Measurements from ENCODE around the gene TMEM126A. TPM values are rescaled to one million over a fixed set of nuclear protein-coding genes. Genes with fewer than 3 reads are reported as not detected.

The TMEM126A gene
- total and polyA plus RNA-seq, 2 of the 13 experiments (the other 11 are each of a cell fraction or from before 2014, with no cell fraction given): 59.5 to 66.9 TPM

DNA sequence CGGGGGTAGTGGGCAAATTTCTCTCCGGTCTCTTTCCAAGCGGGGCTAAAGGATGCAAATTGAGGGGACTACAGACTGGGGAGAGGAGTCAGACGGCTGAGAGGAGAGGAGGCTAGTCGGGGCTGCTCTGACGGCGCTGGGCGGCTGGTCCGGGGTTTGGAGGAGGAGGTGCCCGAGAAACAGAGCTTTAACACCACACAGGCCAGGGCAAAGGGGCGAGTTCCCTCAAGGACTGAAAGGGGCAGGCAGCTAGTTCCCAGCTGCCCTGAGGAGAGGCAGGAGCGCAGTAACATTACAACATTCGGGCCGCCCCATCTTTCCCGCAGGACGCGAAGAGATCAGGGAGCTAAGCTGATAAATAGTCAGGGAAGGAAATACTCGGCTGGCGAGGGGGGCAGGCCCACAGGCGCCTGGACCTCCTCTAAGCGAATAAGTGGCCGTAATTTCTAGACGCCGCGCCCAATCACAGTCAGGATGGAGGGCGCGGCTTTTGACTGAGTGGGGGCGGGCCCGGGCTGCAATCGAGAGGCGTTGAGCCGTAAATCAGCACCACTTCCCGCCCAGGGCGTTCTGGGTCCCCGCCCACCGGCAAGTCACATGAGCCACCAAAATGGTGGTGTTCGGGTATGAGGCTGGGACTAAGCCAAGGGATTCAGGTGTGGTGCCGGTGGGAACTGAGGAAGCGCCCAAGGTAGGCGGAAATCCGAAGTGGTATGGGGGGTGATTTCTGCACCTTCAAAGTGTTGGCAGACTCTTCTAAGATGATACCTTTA, 19.6 kb upstream of the TMEM126A start, which contains the start of gene TMEM126B (continued):
- TF ChIP-seq PRDM4 (CRISPR knock-in tag; IDR thresholded peaks at IDR 0.05; ENCODE audit: borderline replicate concordance): no peak
- TF ChIP-seq ZNF567 (CRISPR knock-in tag; IDR thresholded peaks at IDR 0.05; ENCODE audit: borderline replicate concordance): no peak
- TF ChIP-seq, protein P1, sequence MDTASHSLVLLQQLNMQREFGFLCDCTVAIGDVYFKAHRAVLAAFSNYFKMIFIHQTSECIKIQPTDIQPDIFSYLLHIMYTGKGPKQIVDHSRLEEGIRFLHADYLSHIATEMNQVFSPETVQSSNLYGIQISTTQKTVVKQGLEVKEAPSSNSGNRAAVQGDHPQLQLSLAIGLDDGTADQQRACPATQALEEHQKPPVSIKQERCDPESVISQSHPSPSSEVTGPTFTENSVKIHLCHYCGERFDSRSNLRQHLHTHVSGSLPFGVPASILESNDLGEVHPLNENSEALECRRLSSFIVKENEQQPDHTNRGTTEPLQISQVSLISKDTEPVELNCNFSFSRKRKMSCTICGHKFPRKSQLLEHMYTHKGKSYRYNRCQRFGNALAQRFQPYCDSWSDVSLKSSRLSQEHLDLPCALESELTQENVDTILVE (CRISPR knock-in tag; IDR thresholded peaks at IDR 0.05): no peak
- no peak for TF ChIP-seq ZSCAN20 (CRISPR knock-in tag; IDR thresholded peaks at IDR 0.05; ENCODE audit: borderline replicate concordance)
- no peak for TF ChIP-seq SMAD1 (CRISPR knock-in tag; IDR thresholded peaks at IDR 0.05; ENCODE audit: borderline replicate concordance, low read depth)
- TF ChIP-seq, protein P2, sequence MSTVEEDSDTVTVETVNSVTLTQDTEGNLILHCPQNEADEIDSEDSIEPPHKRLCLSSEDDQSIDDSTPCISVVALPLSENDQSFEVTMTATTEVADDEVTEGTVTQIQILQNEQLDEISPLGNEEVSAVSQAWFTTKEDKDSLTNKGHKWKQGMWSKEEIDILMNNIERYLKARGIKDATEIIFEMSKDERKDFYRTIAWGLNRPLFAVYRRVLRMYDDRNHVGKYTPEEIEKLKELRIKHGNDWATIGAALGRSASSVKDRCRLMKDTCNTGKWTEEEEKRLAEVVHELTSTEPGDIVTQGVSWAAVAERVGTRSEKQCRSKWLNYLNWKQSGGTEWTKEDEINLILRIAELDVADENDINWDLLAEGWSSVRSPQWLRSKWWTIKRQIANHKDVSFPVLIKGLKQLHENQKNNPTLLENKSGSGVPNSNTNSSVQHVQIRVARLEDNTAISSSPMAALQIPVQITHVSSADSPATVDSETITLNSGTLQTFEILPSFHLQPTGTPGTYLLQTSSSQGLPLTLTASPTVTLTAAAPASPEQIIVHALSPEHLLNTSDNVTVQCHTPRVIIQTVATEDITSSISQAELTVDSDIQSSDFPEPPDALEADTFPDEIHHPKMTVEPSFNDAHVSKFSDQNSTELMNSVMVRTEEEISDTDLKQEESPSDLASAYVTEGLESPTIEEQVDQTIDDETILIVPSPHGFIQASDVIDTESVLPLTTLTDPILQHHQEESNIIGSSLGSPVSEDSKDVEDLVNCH (CRISPR knock-in tag; IDR thresholded peaks at IDR 0.05): no peak
- TF ChIP-seq PPARG (CRISPR knock-in tag; conservative IDR thresholded peaks at IDR 0.05): peak; percentile 14; the same call in 1 of the 2 replicates
- no peak for TF ChIP-seq REXO4 (CRISPR knock-in tag; IDR thresholded peaks at IDR 0.05; ENCODE audit: borderline replicate concordance)
- no peak for TF ChIP-seq ZNF577 (CRISPR knock-in tag; IDR thresholded peaks at IDR 0.05; ENCODE audit: borderline replicate concordance, low read depth)
- TF ChIP-seq, protein P3, sequence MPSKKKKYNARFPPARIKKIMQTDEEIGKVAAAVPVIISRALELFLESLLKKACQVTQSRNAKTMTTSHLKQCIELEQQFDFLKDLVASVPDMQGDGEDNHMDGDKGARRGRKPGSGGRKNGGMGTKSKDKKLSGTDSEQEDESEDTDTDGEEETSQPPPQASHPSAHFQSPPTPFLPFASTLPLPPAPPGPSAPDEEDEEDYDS (CRISPR knock-in tag; IDR thresholded peaks at IDR 0.05): peak; percentile 96
- peak; percentile 87 for TF ChIP-seq ZMYM4 (CRISPR knock-in tag; IDR thresholded peaks at IDR 0.05)
- TF ChIP-seq TERF1 (CRISPR knock-in tag; IDR thresholded peaks at IDR 0.05): no peak
- TF ChIP-seq HNRNPL (IDR thresholded peaks at IDR 0.05; ENCODE audit: low read depth, low read length): 0 out of 2 replicates have a peak, but pooled peaks have one; percentile 34
- no peak for TF ChIP-seq GLMP (CRISPR knock-in tag; IDR thresholded peaks at IDR 0.05; ENCODE audit: borderline replicate concordance)
- no peak for TF ChIP-seq HDAC6 (IDR thresholded peaks at IDR 0.05; ENCODE audit: low read depth, low read length)
- no peak for TF ChIP-seq NR3C1 (CRISPR knock-in tag; IDR thresholded peaks at IDR 0.05)
- peak; percentile 43; the same call in 1 of the 2 replicates for TF ChIP-seq BRCA1 (CRISPR knock-in tag; IDR thresholded peaks at IDR 0.05)
- no peak for TF ChIP-seq EED (CRISPR knock-in tag; IDR thresholded peaks at IDR 0.05)
- TF ChIP-seq ZNF30 (CRISPR knock-in tag; IDR thresholded peaks at IDR 0.05): no peak
- peak; percentile 45 for TF ChIP-seq GATAD2A (CRISPR knock-in tag; IDR thresholded peaks at IDR 0.05)
- TF ChIP-seq EEA1 (CRISPR knock-in tag; IDR thresholded peaks at IDR 0.05; ENCODE audit: borderline replicate concordance): no peak

Measured in HepG2 (cell line).